NOMO-1 treated with DMSO at 0.1 percent for 48 hours (cell line): Measurements from ENCODE around the gene DARS2.
"Not testable (repeated sequence)": the region's sequence is repeated elsewhere in the genome, so short reads cannot be mapped to it uniquely, and the experiment has no call there.

Source experiments
- DNase-seq: peaks from one replicate; lab custom pipeline; 2025; ENCODE audit not compliant: unreplicated experiment; lab: John Stamatoyannopoulos, UW

DARS2 gene

DNA sequence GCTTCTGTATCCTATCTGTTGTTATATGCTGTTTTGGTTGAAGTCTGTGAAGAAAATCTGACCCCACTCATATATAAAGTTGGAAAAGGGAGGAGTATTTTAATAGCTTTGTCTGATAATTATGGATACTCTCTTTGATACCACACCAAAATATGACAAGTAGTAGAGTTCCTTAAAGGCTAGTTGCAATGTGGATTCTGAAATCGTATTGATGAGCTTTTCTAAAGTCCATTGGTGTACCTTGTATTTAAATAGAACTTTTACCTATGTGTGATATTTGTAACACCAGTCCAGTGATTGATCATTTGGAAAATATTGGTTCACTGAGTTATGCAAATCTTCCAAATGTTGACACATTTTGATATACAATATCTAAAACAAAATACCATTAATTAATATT is 35.6 kb downstream of the DARS2 start:
- DNase-seq: no peak

GRCh38 chr1:173861731-173862145 is 37.3 kb downstream of the DARS2 start:
- no peak for DNase-seq

DNA sequence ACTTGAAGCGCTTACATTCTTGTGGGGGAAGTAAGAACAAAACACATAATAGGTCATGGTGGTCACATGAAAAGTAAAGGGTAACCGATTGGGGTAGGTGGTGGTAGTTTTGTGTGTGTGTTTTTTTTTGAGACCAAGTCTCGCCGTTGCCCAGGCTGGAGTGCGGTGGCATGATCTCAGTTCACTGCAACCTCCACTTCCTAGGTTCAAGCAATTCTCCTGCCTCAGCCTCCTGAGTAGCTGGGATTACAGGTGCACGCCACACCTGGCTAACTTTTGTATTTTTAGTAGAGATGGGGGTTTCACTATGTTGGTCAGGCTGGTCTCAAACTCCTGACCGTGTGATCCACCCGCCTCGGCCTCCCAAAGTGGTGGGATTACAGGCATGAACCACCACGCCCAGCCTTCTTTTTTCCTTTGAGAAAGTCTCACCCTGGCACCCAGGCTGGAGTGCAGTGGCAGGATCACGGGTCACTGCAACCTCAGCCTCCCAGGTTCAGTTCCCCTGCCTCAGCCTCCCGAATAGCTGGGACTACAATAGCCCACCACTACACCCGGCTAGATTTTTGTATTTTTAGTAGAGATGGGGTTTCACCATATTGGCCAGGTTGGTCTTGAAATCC is 37.8 kb downstream of the DARS2 start:
- DNase-seq: not testable (repeated sequence)

DNA sequence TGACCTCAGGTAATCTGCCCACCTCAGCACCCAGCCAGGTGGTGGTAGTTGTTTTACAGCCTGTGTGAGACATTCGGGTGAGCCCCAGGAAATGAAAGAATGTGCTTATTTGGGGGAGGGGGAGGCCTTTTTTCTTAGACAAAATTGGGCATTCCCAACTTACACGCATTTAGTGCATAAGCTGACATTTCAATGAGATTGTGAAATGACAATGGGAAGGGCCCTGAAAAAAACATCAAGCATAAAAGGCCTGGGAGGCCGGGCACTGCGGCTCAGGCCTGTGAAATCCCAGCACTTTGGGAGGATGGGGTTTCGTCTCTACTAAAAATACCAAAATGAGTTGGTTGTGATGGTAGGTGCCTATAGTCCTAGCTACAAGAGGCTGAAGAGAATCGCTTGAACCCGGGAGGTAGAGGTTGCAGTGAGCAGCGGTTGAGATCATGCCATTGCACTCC is 38.3 kb downstream of the DARS2 start:
- no peak for DNase-seq

GRCh38 chr1:173863224-173864161 is 39.0 kb downstream of the DARS2 start:
- no peak for DNase-seq

- DNase-seq: no peak
These were observed 39.9 kb downstream of the DARS2 start for GRCh38 chr1:173864179-173864867.

DNA sequence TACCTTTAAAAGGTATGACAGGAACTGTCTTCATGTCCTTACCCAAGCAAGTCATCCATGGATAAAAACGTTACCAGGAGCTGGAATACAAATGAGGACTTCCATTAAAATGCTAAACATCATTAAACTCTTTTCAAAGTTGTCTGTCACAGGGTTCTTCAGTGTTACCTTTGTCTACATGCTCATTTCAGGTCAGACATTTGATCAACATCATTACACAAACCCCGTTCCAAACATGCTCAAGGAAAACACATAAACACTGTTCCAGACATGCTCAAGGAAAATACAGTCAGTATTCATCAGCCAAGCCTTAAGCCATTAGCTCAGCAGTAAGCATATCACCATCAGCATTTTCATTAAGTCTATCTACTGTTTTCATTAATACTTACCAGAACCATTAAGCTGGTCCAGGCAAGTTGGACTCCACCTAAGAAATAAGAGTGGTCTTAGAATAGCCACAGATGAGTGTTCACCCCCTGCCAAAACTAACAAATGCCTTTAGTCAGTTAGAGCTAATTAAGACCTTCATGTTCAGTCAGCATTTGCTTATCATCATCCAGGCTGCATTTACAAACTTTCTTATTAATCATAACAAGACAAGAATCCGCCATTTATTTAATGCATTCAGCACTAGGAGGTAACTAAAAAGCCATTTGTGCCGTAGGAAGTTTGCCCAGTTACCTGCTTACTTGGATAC is 41.1 kb downstream of the DARS2 start:
- no peak for DNase-seq

DNA sequence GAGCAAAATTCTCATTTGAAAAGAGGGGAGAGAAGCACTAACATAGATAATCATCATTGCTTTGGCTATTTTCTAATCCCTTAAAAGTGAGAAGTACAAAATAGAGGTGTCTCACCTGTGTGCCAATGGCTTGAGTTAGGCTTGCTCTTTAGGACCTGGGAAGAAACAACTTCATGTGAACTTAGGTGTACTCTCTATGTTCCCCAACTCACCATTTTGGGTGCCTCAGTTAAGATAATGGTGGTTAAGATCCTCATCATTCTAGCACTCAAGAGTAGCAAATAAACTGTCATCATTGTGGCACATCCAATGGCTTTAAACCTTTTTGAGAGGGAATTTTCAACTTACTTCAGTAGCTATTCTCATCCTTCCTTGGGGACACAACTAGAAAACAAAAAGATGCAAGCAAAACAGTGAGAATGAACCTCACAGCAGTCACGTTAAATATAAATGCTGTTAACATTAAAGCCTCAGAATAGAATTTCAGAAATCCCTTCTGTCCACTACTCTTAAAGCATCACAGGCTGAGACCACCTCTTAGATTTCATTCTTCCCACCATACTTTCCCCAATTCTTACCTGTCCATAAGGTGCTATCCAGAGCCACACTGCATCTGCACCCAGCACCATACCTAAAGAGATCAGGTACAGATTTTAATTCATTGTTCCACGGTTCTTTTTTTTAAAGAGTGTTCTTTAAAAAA is 42.1 kb downstream of the DARS2 start:
- DNase-seq: no peak

DNA sequence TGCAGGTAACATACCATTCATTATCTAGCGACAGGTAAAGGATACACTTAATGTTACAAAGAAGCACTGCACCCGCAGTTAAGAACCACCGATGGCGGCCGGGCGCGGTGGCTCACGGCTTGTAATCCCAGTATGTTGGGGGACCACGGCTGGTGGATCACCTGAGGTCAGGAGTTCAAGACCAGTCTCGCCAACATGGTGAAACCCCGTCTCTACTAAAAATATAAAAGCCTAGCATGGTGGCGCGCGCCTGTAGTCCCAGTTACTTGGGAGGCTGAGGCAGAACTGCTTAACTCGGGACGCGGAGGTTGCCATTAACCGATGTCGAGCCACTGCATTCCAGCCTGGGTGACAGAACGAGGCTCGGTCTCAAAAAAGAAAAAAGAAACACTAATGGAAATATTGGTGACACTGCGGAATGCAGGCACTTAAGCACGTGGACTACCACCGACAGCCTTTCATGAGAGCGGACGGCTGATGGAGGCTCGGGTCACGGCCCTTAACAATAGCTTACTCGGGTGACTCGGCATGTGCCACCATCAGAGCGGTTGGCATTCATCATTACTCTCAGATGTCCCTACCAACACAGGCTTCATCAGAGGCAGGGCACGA is 42.8 kb downstream of the DARS2 start:
- no peak for DNase-seq

DNA sequence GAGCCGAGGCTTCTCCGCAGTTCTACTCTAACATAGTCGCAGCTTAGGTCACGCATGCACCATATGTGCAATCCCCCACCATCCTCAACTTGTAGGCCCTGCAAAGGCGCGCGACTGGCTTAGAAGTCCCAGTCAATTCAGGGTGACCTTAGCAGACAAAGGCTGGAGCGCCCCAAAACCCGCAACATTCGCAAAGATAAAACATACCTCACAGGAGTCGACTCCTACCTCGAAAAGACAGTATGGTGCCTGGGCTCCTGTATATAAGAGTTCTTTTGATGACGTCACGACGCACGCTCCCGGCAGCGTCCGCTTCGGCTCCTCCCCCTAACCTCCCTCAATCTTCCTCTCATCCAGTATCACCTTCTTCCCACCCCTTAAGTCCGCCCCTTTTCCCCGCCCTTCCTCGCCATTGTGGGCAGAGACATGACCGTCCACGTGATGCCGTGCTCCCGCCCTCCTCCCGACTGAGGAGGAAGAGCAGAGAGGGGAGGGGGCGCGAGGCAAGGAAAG is 43.3 kb downstream of the DARS2 start, which contains the start of gene GAS5:
Gene GAS5 (minus strand): TSS at position 237 of the 513 bp plus-strand sequence.
- peak; percentile 98 for DNase-seq

DNA sequence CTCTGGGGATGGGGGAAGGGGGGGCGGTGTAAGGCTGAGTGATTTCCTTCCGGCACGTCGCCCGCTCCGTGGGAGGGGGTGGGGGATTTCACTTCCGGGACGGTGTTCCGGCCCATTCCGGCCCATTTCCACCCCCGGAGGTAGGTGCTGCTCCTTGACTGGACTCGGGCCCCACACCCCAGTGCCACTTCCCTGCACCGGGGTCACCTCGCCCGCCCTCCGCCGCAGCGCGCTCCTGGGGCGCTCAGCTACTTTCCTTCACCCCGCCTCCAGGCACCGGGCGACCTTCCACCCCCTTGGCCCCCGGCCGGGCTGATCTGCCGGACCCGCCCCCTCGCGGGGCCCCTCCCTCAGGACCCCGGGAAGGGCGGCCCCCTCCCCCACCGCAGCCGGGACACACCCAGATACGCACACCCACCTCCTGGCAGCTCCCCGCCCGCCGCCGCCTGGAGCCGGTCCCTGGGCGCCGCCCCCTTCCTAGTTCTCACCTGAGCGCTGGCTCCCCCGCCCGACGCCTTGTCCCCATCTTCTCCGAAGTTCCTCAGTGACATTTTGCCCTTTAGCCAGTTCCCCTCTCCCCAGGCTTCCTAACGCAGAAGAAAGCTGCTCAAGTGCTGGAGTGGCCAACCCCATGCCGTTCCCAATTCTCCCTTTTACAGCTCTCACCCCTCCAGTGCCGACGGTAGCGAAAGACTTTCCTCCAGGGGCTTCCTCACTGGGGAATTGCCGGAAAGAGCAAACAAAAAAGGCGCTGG is 44.0 kb downstream of the DARS2 start, which contains the start of gene ZBTB37:
Gene ZBTB37 (plus strand): TSS at position 115 of the 755 bp plus-strand sequence. CDS start 1,846 bp downstream, outside the sequence.
- peak; percentile 89 for DNase-seq

DNA sequence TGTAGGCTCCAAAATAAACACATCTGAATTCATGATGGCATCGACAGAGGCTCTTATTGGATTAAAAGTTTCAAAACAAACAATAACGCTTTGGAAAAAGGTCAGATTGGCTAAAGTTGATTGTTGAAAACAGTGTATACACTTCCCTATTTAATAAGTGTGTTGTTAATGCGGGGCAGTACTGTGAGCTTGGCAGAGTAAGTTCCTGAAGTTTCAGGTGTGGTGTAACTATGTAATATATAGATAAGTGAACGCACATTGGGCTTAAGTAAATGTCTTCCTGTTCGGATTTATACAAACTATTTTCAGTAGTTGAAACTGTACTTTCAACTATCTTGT is 44.5 kb downstream of the DARS2 start:
- DNase-seq: peak; percentile 55

DNA sequence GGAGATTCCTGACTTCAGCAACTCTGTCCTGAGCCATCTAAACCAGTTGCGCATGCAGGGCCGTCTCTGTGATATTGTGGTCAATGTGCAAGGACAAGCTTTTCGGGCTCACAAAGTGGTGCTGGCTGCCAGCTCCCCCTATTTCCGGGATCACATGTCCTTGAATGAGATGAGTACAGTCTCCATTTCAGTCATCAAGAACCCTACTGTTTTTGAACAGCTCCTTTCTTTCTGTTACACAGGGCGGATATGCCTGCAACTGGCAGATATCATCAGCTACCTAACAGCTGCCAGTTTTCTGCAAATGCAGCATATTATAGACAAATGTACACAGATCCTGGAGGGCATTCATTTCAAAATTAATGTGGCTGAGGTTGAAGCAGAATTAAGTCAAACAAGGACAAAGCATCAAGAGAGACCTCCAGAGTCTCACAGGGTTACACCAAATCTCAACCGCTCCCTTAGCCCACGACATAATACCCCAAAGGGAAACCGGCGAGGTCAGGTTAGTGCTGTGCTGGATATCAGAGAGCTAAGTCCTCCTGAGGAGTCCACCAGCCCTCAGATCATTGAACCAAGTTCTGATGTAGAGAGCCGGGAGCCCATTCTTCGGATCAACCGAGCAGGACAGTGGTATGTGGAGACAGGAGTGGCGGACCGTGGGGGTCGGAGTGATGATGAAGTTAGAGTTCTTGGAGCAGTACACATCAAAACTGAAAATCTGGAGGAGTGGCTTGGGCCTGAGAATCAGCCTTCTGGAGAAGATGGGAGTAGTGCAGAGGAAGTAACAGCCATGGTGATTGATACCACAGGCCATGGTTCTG is 46.0 kb downstream of the DARS2 start:
- DNase-seq: no peak

DNA sequence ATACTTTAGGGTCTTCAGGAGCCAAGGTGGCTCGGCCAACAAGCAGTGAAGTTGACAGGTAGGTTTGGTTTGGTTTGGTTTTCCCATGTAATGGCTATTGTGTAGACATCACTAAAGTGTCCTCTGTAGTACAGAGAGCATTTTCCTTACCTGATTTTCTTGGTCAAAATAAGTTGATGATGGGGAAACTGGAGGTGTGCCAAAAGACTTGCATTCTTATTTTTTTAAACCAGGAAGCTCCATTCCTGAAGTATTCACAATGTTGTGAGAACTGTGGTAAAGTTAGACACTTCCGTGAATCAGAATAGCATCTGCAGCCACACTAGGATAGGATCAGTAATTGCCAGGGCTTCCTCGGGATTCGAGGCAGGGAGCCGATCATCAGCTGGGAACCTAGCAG is 46.6 kb downstream of the DARS2 start:
- no peak for DNase-seq

DNA sequence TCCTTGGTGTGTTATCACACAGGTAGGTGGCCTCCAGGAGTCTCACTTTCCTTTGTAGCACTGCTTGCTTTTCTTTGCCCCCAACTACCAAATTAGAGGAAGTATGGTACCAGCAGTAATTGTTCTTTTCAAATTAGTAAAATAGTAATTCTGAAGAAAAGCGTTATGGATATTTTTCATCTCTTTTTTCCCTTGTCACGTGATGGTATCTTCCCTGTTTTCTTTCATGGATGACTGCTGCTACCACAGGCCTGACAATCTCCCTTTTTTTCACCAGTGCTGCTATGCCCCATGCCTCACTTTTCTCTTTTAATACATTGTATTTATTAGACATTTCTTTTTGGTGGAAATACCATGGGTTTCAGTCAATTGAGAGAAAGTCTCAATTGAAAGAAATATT is 47.0 kb downstream of the DARS2 start:
- no peak for DNase-seq

GRCh38 chr1:173876732-173877131 is 52.3 kb downstream of the DARS2 start:
- no peak for DNase-seq

GRCh38 chr1:173878251-173878650 is 53.8 kb downstream of the DARS2 start:
- DNase-seq: no peak

DNA sequence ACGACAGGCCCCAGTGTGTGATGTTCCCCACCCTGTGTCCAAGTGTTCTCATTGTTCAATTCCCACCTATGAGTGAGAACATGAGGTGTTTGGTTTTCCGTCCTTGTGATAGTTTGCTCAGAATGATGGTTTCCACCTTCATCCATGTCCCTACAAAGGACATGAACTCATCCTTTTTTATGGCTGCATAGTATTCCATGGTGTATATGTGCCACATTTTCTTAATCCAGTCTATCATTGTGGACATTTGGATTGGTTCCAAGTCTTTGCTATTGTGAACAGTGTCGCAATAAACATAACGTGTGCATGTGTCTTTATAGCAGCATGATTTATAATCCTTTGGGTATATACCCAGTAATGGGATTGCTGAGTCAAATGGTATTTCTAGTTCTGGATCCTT is 56.6 kb downstream of the DARS2 start:
- DNase-seq: not testable (repeated sequence)
